Stomach smooth muscle (tissue), 2 donors: Measurements from ENCODE around the gene CCDC141.

Experiments used
- H3K27ac ChIP-seq: one replicate; pipeline ENCODE4 v1.7.0; 2013; ENCODE audit warnings: mild to moderate bottlenecking, low read length, inconsistent platforms
- H3K27me3 ChIP-seq, 2 donors: one replicate each; pipeline ENCODE4 v1.7.0; 2013; ENCODE audit warnings: low read length in 2 of 2; ENCODE audit not compliant: insufficient read depth in 2 of 2, control insufficient read depth in 1 of 2
- H3K36me3 ChIP-seq, 2 donors: one replicate each; pipeline ENCODE4 v1.7.0; 2013; ENCODE audit warnings: low read length in 2 of 2; ENCODE audit not compliant: control insufficient read depth in 2 of 2, insufficient read depth in 2 of 2
- H3K4me1 ChIP-seq: one replicate; pipeline ENCODE4 v1.7.0; 2013; ENCODE audit warnings: low read length; ENCODE audit not compliant: control insufficient read depth, insufficient read depth
- H3K4me3 ChIP-seq, 2 donors: one replicate each; pipeline ENCODE4 v1.7.0; 2013; ENCODE audit warnings: low read length in 2 of 2
- H3K9ac ChIP-seq, 2 donors: one replicate each; pipeline ENCODE4 v1.7.0; 2013; ENCODE audit warnings: low read length in 2 of 2, mild to moderate bottlenecking in 1 of 2
- H3K9me3 ChIP-seq, 2 donors: one replicate each; pipeline ENCODE4 v1.7.0; 2013; ENCODE audit warnings: low read length in 2 of 2; ENCODE audit not compliant: control insufficient read depth in 2 of 2
- donor health status: healthy.
- donor health status: Pancreatic carcinoma.

CCDC141 gene

GRCh38 chr2:178782236-178782635 lies 267.7 kb downstream of the CCDC141 start:
- Histone ChIP-seq H3K27ac (no peak overlapping the region), H3K9ac (no peak overlapping the region), H3K9me3 (no peaks in the 10 kb centered on the region), H3K27me3 (no peaks in the 10 kb centered on the region), H3K36me3 (no peaks in the 10 kb centered on the region), H3K4me1 (no peaks in the 10 kb centered on the region), H3K4me3 (no peak overlapping the region)
